ENCODE measurements around the gene TMEM131. TPM values are rescaled to one million over a fixed set of nuclear protein-coding genes. Genes with fewer than 3 reads are reported as not detected.

Gene TMEM131
- total RNA-seq, 1 donor from 2014 or later = 41.3 TPM

DNA sequence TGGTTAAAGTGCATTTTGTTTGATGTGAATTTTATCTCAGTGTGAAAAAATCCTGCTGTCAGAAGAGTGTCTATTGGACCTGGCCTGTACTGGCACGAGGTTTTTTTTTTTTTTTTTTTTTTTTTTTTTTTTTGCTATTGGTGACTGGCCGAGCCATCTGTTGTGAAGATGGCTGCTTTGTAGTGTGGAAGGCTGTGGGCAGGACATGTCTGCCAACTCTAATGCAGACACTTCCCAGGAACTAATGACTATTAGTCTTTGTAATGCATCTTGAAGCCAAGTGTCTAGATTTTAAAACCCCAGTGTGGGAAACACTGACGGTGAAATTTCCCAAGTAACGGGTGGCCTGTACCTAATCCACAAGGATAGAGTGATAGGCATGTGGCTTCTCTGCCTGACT, 248.0 kb downstream of the TMEM131 start:
- DNase-seq (ENCODE audit: extremely low spot score, unreplicated experiment) = no peak
- H3K9me3 Mint-ChIP-seq = peaks cover 5% of the 10 kb centered on the region
- peaks cover 23% of the 10 kb centered on the region for H3K36me3 Mint-ChIP-seq
- peaks cover 45% of the 10 kb centered on the region for H3K4me1 Mint-ChIP-seq (ENCODE audit: unreplicated experiment)
- no peak overlapping the region for H3K27ac Mint-ChIP-seq
- H3K4me3 Mint-ChIP-seq = no peak overlapping the region
- no peaks in the 10 kb centered on the region for H3K27me3 Mint-ChIP-seq
- TF ChIP-seq, protein P1, sequence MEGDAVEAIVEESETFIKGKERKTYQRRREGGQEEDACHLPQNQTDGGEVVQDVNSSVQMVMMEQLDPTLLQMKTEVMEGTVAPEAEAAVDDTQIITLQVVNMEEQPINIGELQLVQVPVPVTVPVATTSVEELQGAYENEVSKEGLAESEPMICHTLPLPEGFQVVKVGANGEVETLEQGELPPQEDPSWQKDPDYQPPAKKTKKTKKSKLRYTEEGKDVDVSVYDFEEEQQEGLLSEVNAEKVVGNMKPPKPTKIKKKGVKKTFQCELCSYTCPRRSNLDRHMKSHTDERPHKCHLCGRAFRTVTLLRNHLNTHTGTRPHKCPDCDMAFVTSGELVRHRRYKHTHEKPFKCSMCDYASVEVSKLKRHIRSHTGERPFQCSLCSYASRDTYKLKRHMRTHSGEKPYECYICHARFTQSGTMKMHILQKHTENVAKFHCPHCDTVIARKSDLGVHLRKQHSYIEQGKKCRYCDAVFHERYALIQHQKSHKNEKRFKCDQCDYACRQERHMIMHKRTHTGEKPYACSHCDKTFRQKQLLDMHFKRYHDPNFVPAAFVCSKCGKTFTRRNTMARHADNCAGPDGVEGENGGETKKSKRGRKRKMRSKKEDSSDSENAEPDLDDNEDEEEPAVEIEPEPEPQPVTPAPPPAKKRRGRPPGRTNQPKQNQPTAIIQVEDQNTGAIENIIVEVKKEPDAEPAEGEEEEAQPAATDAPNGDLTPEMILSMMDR (conservative IDR thresholded peaks at IDR 0.05) = no peak

DNA sequence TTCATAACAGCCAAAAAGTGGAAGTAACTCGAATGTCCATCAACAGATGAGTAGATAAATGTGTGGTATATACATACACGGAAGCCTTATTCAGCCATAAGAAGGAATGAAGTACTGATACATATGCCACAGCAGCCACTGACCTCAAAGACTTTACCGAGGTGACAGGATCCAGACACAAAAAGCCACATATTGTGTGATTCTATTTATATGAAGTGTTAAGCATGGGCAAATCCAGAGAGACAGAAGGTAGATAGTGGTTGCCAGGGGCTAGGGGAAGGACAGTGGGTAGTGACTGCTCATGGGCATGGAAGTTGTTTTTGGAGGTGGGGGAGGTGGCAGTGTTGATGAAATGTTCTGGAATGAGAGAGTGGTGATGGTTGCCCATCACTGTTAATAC, 248.5 kb downstream of the TMEM131 start:
- no peak overlapping the region for H3K27ac Mint-ChIP-seq
- H3K4me3 Mint-ChIP-seq = no peak overlapping the region

DNA sequence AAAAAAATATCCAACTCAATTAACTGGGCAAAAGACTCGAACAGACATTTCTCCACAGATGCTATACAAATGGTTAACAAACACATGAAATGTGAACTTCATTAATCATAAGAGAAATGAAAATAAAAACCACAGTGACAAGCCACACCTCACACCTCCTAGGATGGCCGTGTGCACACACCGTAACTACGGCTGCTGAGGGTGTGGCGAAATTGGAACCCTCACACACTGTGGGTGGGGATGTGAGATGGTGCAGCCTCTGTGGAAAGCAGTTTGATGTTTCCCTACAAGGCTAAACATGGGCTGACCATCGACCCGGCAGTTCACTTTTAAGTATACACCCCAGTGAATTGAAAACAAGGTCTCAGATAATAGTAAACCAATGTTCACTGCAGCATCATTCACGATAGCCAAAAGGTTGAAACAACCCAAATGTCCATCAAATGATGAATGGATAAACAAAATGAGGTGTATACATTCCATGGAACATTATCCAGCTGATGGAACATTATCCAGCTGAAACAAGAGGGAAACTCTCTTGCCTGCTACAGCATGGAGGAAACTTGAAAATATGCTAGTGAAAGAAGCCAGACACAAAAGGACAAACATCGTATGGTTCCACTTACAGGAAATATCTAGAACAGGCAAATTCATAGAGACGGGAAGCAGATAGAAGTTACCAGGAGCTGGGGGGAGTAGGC, 250.1 kb downstream of the TMEM131 start:
- H3K27me3 Mint-ChIP-seq = no peaks in the 10 kb centered on the region

More for the DNA sequence above, 248.5 kb downstream of the TMEM131 start:
- no peaks in the 10 kb centered on the region for H3K27me3 Mint-ChIP-seq
- H3K36me3 Mint-ChIP-seq = peaks cover 23% of the 10 kb centered on the region
- peaks cover 42% of the 10 kb centered on the region for H3K4me1 Mint-ChIP-seq (ENCODE audit: unreplicated experiment)
- TF ChIP-seq, protein P1 (conservative IDR thresholded peaks at IDR 0.05) = no peak
- no peak for DNase-seq (ENCODE audit: extremely low spot score, unreplicated experiment)
- peaks cover 5% of the 10 kb centered on the region for H3K9me3 Mint-ChIP-seq

DNA sequence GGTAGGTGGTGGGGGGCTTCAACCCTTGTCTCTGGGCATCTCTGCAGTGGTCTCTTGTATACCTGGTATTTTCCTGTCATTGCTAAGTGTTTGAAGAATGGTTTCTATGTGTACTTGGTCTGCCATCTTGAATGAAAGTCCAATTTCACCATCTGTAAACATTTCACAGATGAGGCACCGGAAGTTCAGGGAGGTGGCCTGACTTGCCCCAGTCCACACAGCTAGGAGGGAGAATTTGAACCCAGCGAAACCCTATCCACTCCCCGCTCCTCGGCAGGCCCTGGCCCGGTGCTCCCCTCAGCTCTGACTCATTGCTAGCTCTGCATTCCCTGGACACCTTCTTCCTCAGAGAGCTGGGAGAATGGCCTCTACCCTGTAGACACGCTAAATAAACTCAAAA, 251.8 kb downstream of the TMEM131 start:
- H3K27me3 Mint-ChIP-seq = no peaks in the 10 kb centered on the region
- H3K4me3 Mint-ChIP-seq = no peak overlapping the region
- H3K36me3 Mint-ChIP-seq = peaks cover 14% of the 10 kb centered on the region
- peaks cover 36% of the 10 kb centered on the region for H3K4me1 Mint-ChIP-seq (ENCODE audit: unreplicated experiment)
- no peak for DNase-seq (ENCODE audit: extremely low spot score, unreplicated experiment)
- peaks cover 5% of the 10 kb centered on the region for H3K9me3 Mint-ChIP-seq
- TF ChIP-seq, protein P1 (conservative IDR thresholded peaks at IDR 0.05) = no peak
- no peak overlapping the region for H3K27ac Mint-ChIP-seq

More for the DNA sequence above, 250.1 kb downstream of the TMEM131 start:
- H3K27ac Mint-ChIP-seq = peak overlapping the region; percentile 61
- TF ChIP-seq, protein P1 (conservative IDR thresholded peaks at IDR 0.05) = no peak
- H3K4me3 Mint-ChIP-seq = peak overlapping the region; percentile 0
- H3K9me3 Mint-ChIP-seq = peaks cover 5% of the 10 kb centered on the region
- peaks cover 39% of the 10 kb centered on the region for H3K4me1 Mint-ChIP-seq (ENCODE audit: unreplicated experiment)
- no peak for DNase-seq (ENCODE audit: extremely low spot score, unreplicated experiment)
- H3K36me3 Mint-ChIP-seq = peaks cover 14% of the 10 kb centered on the region

DNA sequence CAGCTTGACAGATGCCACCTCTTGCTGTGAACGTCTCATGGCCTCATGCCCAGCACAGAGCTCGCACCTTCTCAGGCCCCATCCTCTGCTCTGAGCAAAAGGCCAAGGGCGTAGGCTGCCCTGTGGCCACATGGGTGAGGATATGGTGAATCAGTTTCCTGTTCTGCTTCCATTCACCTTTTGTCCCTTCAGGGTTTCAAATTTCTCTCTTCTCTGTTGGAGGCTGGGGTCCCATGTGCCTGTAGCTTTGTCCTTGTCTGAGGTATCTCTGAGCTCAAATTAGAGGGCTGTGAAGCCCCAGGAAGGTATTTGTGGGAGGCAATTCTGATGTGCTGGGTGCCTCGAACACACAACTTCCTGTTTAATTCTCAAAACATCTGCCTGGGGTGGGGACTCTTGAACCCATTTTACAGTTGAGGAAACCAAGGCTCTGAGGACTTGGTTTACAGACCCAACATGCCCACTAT, 253.3 kb downstream of the TMEM131 start:
- TF ChIP-seq, protein P1 (conservative IDR thresholded peaks at IDR 0.05) = no peak
- H3K27ac Mint-ChIP-seq = no peak overlapping the region
- peaks cover 30% of the 10 kb centered on the region for H3K4me1 Mint-ChIP-seq (ENCODE audit: unreplicated experiment)
- no peak overlapping the region for H3K4me3 Mint-ChIP-seq
- no peaks in the 10 kb centered on the region for H3K27me3 Mint-ChIP-seq
- DNase-seq (ENCODE audit: extremely low spot score, unreplicated experiment) = no peak
- H3K36me3 Mint-ChIP-seq = peaks cover 12% of the 10 kb centered on the region
- peaks cover 5% of the 10 kb centered on the region for H3K9me3 Mint-ChIP-seq

Data from type B pancreatic cell (in vitro differentiated cells).